CD14-positive monocyte (primary cell): ENCODE measurements around the gene SYNE1. TPM values are rescaled to one million over a fixed set of nuclear protein-coding genes. Genes with fewer than 3 reads are reported as not detected.
A peak's percentile ranks its signal among the peaks of the same experiment; 100 is the strongest.

Source experiments
- DNase-seq, 3 donors: peaks; one replicate each; pipeline ENCODE4 v3.0.0-alpha.2; 2011 to 2022
- H2AFZ ChIP-seq: 2 replicates; pipeline ENCODE4 v1.6.0; 2012; ENCODE audit warnings: mild to moderate bottlenecking, low read depth, low read length, inconsistent platforms; ENCODE audit not compliant: insufficient read depth, poor library complexity, severe bottlenecking
- H3K27ac ChIP-seq, 2 donors: 1 replicate in 1 of 2; 2 replicates in 1 of 2; pipeline ENCODE4 v1.5.1; 2012 to 2013; ENCODE audit warnings: low read length in 2 of 2, control low read depth in 1 of 2, inconsistent platforms in 1 of 2, low read depth in 1 of 2, mild to moderate bottlenecking in 1 of 2
- H3K27me3 ChIP-seq, 2 donors: one replicate each; pipeline versions ENCODE4 v1.6.0 to v1.6.1; 2011 to 2013; ENCODE audit warnings: low read length in 2 of 2; ENCODE audit not compliant: control insufficient read depth in 2 of 2, insufficient read depth in 2 of 2
- H3K36me3 ChIP-seq, 2 donors: replicated peaks in 1 of 2; 1 replicate in 1 of 2; 2 replicates in 1 of 2; pipeline versions ENCODE4 v1.5.1 to v1.6.1; 2012 to 2013; ENCODE audit warnings: low read length in 2 of 2, control low read depth in 1 of 2, inconsistent platforms in 1 of 2, mild to moderate bottlenecking in 1 of 2; ENCODE audit not compliant: insufficient read depth in 2 of 2, control insufficient read depth in 1 of 2
- H3K4me1 ChIP-seq, 2 donors: 1 replicate in 1 of 2; 2 replicates in 1 of 2; pipeline versions ENCODE4 v1.5.1 to v1.6.1; 2012 to 2013; ENCODE audit warnings: low read length in 2 of 2, control low read depth in 1 of 2, inconsistent platforms in 1 of 2, mild to moderate bottlenecking in 1 of 2, moderate library complexity in 1 of 2; ENCODE audit not compliant: insufficient read depth in 2 of 2, control insufficient read depth in 1 of 2
- H3K4me2 ChIP-seq: replicated peaks from 2 replicates; pipeline ENCODE3; 2012; ENCODE audit warnings: low read length, moderate library complexity, mild to moderate bottlenecking; ENCODE audit not compliant: poor library complexity, severe bottlenecking; ENCODE audit errors: extremely low read depth
- H3K4me3 ChIP-seq, 3 experiments: fragments of 200-600 bp in 1 of 3; sonication (generic) in 1 of 3; replicated peaks in 1 of 3; 1 replicate in 2 of 3; 2 replicates in 1 of 3; pipeline ENCODE4 v1.5.1; 2011 to 2013; ENCODE audit warnings: low read length in 3 of 3, mild to moderate bottlenecking in 3 of 3, control low read depth in 2 of 3, low read depth in 2 of 3, inconsistent platforms in 1 of 3, moderate library complexity in 1 of 3
- H3K79me2 ChIP-seq: 2 replicates; pipeline ENCODE4 v1.6.0; 2012; ENCODE audit warnings: mild to moderate bottlenecking, control low read depth, inconsistent platforms, low read length, moderate library complexity; ENCODE audit not compliant: insufficient read depth
- H3K9ac ChIP-seq: 2 replicates; pipeline ENCODE4 v1.6.0; 2017; ENCODE audit warnings: low read length, mild to moderate bottlenecking; ENCODE audit not compliant: insufficient read depth, poor library complexity, severe bottlenecking
- H3K9me3 ChIP-seq, 2 donors: replicated peaks in 1 of 2; 1 replicate in 1 of 2; 2 replicates in 1 of 2; pipeline versions ENCODE4 v1.5.1 to v1.6.1; 2012 to 2013; ENCODE audit warnings: low read length in 2 of 2, control low read depth in 1 of 2; ENCODE audit not compliant: control insufficient read depth in 1 of 2, insufficient read depth in 1 of 2
- H4K20me1 ChIP-seq: 2 replicates; pipeline ENCODE4 v1.6.0; 2012; ENCODE audit warnings: mild to moderate bottlenecking, low read length, control low read depth, moderate library complexity; ENCODE audit not compliant: insufficient read depth
- H3K27ac Mint-ChIP-seq, 7 donors: one replicate each; pipeline ENCODE4 v1.8.0; 2020; ENCODE audit warnings: mild to moderate bottlenecking in 7 of 7, mixed read lengths in 7 of 7, moderate library complexity in 6 of 7, inconsistent platforms in 2 of 7
- H3K27me3 Mint-ChIP-seq, 3 donors: one replicate each; pipeline ENCODE4 v1.8.0; 2021 to 2022; ENCODE audit warnings: low read depth in 3 of 3, mild to moderate bottlenecking in 3 of 3, mixed read lengths in 3 of 3, moderate library complexity in 3 of 3, inconsistent platforms in 1 of 3
- H3K36me3 Mint-ChIP-seq, 2 donors: one replicate each; pipeline ENCODE4 v1.8.0; 2020; ENCODE audit warnings: mixed read lengths in 2 of 2, inconsistent platforms in 1 of 2, mild to moderate bottlenecking in 1 of 2
- H3K4me1 Mint-ChIP-seq: one replicate; pipeline ENCODE4 v1.8.0; 2020; ENCODE audit warnings: mild to moderate bottlenecking, mixed read lengths
- H3K4me3 Mint-ChIP-seq, 2 donors: one replicate each; pipeline ENCODE4 v1.8.0; 2020; ENCODE audit warnings: mild to moderate bottlenecking in 2 of 2, mixed read lengths in 2 of 2, moderate library complexity in 1 of 2
- H3K9me3 Mint-ChIP-seq, 7 donors: one replicate each; pipeline ENCODE4 v1.8.0; 2020 to 2022; ENCODE audit warnings: mixed read lengths in 7 of 7, mild to moderate bottlenecking in 6 of 7, moderate library complexity in 6 of 7, inconsistent platforms in 2 of 7
- WGBS: methylation state at CpG from one replicate; pipeline ENCODE4 v1.1.5; 2013; ENCODE audit warnings: missing lambda C conversion rate; ENCODE audit not compliant: insufficient coverage; 5-methylcytosine and 5-hydroxymethylcytosine counted together
- intact Hi-C, 2 donors: fragments of 100-400 bp; cut with micrococcal nuclease; formaldehyde crosslinking; loops; one replicate each; pipeline versions ENCODE4 v1.15.0 to v1.15.1; 2023
- polyA plus RNA-seq, 3 donors: library from polyadenylated mRNA; depleted of rRNA in 1 of 3; unstranded in 2 of 3; stranded (reverse) in 1 of 3; fragments of 300-500 nt in 2 of 3; fragments of >200 nt in 1 of 3; fragmentation: Illumina TruSeq in 2 of 3; gene quantifications; 1 replicate in 2 of 3; 2 replicates in 1 of 3; pipeline ENCODE4 v1.2.3, GENCODE V29; 2012 to 2021
- TF ChIP-seq, protein P1 (sequence below): fragments of 200-600 bp; IDR thresholded peaks from one replicate; pipeline ENCODE4 v1.8.0; 2022; ENCODE audit warnings: antibody characterized with exemption, mild to moderate bottlenecking

Gene SYNE1
- polyA plus RNA-seq, 3 donors: 3.7 to 24.5 (median 8.1) TPM

DNA sequence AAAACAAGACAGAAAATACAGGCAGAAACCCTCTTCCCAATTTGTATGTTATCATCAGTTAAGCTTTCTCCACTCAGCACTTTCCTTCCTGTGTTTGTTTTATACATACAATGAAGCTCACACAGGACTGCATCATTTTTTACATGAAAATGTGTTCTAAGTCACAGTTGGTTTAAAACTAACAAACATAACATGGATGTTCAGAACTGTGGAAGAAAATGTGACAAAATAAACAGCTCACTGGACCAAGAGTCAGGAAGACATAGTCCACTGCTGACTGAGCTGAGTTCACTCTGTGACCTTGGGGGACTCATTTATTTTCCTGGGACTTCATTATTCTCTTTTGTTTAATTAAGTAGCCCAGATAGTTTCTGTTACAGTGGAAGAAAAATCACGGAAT, 331.5 kb downstream of the SYNE1 start:
- Histone ChIP-seq H3K27me3 (no peaks in the 10 kb centered on the region), H3K4me1 (peaks cover 7 to 12% of the 10 kb centered on the region in 2 donors), H3K9me3 (no peaks in the 10 kb centered on the region), H3K4me3 (no peak overlapping the region), H3K27ac (no peak overlapping the region), H3K9ac (no peak overlapping the region), H3K79me2 (peaks cover 4% of the 10 kb centered on the region), H2AFZ (no peak overlapping the region), H3K36me3 (peaks cover 4 to 20% of the 10 kb centered on the region in 2 donors), H3K4me2 (no peak overlapping the region), H4K20me1 (no peaks in the 10 kb centered on the region)
- Mint-ChIP-seq H3K27ac (no peak overlapping the region), H3K27me3 (peaks cover 0 to 4% (median 0%) of the 10 kb centered on the region in 3 donors), H3K9me3 (no peaks in the 10 kb centered on the region), H3K4me3 (no peak overlapping the region), H3K4me1 (peaks cover 12% of the 10 kb centered on the region), H3K36me3 (peaks cover 11 to 28% of the 10 kb centered on the region in 2 donors)
- WGBS: no CpG with 5 or more reads among the region's 1 CpG
- DNase-seq: no peak
- TF ChIP-seq, protein P1, sequence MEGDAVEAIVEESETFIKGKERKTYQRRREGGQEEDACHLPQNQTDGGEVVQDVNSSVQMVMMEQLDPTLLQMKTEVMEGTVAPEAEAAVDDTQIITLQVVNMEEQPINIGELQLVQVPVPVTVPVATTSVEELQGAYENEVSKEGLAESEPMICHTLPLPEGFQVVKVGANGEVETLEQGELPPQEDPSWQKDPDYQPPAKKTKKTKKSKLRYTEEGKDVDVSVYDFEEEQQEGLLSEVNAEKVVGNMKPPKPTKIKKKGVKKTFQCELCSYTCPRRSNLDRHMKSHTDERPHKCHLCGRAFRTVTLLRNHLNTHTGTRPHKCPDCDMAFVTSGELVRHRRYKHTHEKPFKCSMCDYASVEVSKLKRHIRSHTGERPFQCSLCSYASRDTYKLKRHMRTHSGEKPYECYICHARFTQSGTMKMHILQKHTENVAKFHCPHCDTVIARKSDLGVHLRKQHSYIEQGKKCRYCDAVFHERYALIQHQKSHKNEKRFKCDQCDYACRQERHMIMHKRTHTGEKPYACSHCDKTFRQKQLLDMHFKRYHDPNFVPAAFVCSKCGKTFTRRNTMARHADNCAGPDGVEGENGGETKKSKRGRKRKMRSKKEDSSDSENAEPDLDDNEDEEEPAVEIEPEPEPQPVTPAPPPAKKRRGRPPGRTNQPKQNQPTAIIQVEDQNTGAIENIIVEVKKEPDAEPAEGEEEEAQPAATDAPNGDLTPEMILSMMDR: no peak
- intact Hi-C loops: no loop called here

DNA sequence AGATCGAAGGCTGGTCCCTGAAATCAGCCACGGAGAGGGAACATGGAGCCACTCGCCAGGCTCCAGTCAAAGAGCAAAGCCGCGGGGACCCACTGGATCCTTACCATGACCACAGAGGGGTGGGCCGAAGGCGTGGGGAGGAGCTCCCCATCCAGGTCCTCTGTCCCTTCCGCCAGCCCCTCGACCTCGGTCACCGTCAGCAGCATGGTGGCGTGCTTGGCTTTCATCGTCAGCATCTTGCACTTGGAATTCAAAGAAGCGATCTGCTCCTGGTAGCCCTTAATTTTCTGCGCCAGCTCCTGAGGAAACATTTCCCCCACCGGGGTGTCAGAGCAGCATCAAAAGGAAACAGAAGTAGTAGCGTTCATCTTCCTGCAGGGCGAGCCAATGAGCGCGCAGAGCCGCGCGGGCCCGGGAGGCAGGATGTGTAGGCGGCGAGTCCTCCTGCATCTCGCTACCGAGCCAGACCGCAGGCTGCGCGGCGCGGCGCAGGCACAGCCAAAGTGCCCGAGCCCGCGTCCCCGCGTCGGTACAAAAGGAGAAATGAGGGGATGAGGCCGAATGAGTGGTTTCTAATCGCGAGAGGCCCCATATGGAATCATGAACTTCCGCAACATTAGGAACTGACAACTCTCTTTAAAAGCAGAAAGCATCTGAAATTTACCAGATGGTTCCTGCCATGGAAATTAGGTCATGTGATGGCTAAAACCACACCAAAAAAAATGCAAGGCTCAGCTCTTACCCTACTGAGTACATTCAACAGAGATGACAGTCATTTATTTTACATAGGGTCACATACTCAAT, 335.2 kb downstream of the SYNE1 start:
- DNase-seq: peak; percentile 80 to 90 (median 83)
- intact Hi-C loops: loop anchor here in 1 of 2 donors (5.0 kb wide), 1 partner anchor 35 kb away; no protein-coding TSS in a partner anchor
- peaks cover 9% of the 10 kb centered on the region for H3K79me2 ChIP-seq
- H3K27me3 ChIP-seq: no peaks in the 10 kb centered on the region
- TF ChIP-seq, protein P1: peak; percentile 66
- Mint-ChIP-seq H3K36me3 (peaks cover 6 to 12% of the 10 kb centered on the region in 2 donors), H3K4me3 (peak overlapping the region; percentile 100), H3K9me3 (no peaks in the 10 kb centered on the region), H3K4me1 (peaks cover 22% of the 10 kb centered on the region), H3K27me3 (no peaks in the 10 kb centered on the region), H3K27ac (peak overlapping the region; percentile 95 to 100 (median 99))
- peak overlapping the region; percentile 79 for H3K9ac ChIP-seq
- H3K4me3 ChIP-seq: peak overlapping the region; percentile 79 to 91 (median 86)
- 0% methylated on average over 44 of the region's 44 CpGs for WGBS
- H3K4me2 ChIP-seq: peak overlapping the region; percentile 84
- no peaks in the 10 kb centered on the region for H4K20me1 ChIP-seq
- H3K9me3 ChIP-seq: no peaks in the 10 kb centered on the region
- H2AFZ ChIP-seq: peak overlapping the region; percentile 93
- peak overlapping the region; percentile 87 to 93 for H3K27ac ChIP-seq
- peaks cover 14 to 16% of the 10 kb centered on the region in 2 donors for H3K4me1 ChIP-seq
- H3K36me3 ChIP-seq: no peaks in the 10 kb centered on the region
